NCI-H1436 (cell line): Measurements from ENCODE around the gene BCAS3.

ENCODE experiments used
- DNase-seq: peaks from one replicate; lab custom pipeline; 2025; lab: John Stamatoyannopoulos, UW

Gene BCAS3

GRCh38 chr17:61072648-61073047 lies 395.0 kb downstream of the BCAS3 start:
- no peak for DNase-seq

DNA sequence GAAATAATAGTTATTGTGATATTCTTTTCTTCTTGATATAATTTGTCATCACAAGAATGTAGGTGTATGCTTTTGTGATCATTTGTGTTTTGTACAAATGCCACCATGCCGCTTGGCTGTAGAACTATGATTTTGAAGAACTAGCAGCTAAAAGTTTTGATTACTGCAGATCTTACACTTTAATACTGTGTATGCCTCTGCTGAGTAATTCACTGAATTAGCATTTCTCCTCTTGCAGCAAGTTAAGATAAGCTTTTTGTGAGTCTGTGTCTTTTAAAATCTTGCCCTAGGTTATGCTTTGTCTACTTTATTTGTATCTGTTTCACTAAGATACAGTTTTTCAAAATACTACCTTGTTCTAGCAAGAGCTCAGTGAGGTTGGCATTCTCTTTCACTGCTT lies 395.5 kb downstream of the BCAS3 start:
- DNase-seq: no peak

- no peak for DNase-seq
Measured at GRCh38 chr17:61073799-61074513, 396.3 kb downstream of the BCAS3 start.

DNA sequence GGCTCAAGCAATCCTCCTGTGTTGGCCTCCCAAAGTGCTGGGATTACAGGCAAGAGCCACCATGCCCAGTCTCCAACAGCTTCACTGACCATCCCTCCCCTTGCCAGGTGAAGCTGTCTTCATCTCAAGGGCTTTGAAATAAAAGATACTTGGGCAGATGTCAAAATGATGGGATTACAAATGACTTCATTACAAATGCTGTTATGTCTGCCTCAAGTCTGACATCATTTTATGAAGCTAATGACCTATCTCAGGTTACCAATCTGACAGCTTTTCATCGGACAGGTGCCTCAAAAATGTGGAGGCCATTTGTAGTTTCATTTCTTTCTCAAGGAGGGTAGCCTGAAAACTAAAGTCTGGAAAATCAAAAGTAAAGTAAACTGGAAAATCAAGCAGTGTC lies 398.3 kb downstream of the BCAS3 start:
- DNase-seq: no peak

DNA sequence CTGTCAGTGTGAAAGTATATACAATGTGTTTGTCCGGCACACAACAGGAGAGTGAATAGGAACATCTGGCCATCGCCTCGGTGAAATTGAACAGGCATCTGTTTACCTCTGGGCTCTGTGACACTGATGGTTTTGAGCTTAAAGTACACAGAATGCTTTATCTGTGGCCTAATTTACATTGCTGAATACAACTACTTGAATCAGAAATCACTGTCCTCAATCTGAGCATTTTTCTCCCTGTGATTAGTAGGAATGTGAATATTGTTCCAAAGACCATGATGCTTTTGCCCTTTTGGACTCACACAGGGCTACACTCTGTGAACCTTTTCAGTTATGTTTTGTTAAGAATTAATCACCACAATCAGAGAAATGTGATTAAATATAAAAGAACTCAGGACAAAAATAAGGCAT lies 399.0 kb downstream of the BCAS3 start:
- no peak for DNase-seq

- DNase-seq: no peak
Measured at GRCh38 chr17:61081959-61082358, 404.3 kb downstream of the BCAS3 start.

DNA sequence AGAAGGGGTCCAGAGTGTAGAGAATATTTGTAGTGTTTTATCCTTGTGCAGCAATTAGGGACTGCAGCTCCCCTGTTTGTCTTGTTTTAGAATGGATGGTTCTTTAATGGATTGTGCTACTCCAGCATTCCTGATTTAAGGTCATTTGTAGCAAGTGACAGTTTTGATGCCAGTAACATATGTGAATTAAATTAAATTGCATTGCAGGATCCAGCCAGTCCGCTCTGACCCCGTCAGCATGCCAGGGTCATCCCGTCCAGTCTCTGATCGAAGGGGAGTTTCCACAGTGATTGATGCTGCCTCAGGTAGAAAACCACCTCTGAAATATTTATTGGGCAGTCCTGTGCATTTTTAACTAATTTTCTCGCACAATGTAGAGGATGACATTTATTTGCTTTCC lies 406.6 kb downstream of the BCAS3 start:
- no peak for DNase-seq

DNA sequence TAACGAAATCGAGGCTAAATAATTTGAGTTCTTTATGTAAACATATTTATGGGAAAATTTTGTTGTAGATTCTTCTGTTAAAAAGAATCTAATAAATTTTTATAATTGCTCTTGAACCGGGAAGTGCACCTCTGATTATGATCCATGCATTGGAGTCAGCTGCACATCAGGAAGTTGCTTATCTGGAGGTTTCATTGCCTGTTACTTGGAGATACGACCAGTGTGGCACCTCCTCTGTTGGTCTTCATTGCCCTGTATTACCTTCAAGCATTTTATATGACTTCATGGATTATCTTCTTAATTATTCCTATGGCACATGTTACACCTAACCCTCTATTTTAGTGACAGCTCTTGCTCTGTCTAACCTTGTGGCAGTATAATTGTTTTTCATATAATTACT lies 409.4 kb downstream of the BCAS3 start:
- DNase-seq: no peak

DNA sequence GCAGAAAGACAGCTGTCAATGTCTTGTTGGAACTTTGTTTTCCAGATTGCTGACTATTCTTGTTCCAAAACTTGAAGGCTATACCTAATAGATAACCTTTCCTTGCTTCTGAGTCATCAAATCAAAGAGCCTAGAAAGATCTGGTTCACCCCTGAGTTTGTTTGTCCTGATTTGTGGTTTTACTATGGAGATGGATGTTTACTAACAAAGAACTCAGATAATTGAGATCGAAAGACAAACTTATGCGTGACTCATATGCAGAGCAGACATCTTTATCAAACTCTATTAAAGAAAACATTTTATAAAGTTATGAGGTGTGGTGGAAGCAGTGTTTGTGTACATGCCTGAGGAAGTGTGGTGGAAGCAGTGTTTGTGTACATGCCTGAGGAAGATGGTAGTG lies 410.9 kb downstream of the BCAS3 start:
- DNase-seq: no peak

DNA sequence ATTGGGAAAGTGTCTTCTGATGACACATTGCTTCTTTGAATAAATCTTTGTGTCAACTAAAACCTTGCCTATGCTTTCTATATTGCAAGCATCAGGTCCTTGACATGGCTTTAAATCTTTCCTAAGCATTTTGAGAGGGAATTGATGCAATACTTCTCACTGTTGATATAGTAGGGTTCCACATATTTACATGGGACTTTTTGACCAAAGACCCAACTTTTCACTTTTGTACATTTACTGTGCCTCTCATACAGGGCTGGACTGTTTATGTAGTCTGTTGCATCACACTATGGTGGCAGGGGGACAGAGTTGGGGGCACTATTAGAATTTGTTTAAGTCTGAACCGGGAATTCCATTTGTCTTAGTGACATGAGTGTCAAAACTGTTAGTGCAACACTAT lies 413.4 kb downstream of the BCAS3 start:
- DNase-seq: no peak

DNA sequence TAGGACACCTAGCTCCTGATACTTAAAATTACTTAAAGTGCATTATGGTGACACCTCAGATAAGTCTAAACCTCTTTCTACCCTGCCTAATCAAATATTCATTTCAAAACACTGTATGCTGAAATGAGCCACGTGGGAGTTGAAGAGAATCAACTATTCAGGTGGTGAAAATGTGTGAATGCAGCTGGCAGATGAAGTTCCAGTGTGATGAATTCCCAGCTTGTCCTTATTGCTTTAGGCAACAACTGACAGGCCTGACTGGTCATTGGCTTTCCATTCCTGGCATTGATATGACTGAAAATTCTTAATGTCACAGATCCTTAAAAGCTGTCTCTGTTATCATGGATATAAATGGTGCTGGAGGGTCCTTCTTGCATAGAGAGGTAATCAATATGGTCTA lies 420.1 kb downstream of the BCAS3 start:
- no peak for DNase-seq

GRCh38 chr17:61106354-61106753 lies 428.7 kb downstream of the BCAS3 start:
- DNase-seq: no peak

DNA sequence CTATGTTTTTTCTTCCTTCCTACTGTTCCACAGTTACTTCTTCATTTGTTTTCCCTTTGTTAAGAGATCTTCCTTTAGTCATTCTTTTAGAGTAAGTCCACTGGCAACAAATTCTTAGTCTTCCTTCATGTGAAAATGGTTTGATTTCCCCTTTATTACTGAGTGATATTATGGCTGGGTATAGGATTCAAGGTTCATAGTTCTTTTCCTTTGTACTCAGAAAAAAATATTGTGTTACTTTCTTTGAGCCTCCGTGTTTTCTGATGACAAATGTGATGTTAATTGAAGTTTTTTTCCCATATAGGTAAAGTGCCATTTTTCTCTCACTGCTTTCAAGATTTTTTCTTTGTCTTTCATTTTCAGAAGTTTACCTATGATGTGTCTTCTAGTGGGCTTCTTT lies 438.9 kb downstream of the BCAS3 start:
- DNase-seq: no peak

DNA sequence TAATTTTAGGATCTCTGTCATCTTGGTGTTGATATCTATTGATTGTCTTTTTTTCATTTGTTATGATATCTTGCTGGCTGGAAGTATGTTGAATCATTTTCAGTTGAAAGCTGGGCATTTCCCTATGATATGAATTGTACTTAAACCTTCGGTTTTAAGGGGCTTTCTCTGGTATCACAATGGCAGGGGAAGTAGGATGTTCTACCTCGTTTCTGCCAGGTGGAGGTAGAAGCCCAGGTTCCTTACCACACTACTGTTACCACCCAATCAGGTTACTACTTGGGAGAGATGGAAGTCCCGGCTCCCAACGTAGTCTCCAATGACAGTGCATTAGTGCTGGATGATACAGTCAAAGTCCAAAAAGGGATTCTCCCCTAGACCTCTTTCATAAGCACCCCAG lies 440.3 kb downstream of the BCAS3 start:
- DNase-seq: no peak

GRCh38 chr17:61118871-61119270 lies 441.2 kb downstream of the BCAS3 start:
- DNase-seq: no peak

GRCh38 chr17:61122326-61122913 lies 444.8 kb downstream of the BCAS3 start:
- no peak for DNase-seq

GRCh38 chr17:61124562-61124961 lies 446.9 kb downstream of the BCAS3 start:
- DNase-seq: no peak

DNA sequence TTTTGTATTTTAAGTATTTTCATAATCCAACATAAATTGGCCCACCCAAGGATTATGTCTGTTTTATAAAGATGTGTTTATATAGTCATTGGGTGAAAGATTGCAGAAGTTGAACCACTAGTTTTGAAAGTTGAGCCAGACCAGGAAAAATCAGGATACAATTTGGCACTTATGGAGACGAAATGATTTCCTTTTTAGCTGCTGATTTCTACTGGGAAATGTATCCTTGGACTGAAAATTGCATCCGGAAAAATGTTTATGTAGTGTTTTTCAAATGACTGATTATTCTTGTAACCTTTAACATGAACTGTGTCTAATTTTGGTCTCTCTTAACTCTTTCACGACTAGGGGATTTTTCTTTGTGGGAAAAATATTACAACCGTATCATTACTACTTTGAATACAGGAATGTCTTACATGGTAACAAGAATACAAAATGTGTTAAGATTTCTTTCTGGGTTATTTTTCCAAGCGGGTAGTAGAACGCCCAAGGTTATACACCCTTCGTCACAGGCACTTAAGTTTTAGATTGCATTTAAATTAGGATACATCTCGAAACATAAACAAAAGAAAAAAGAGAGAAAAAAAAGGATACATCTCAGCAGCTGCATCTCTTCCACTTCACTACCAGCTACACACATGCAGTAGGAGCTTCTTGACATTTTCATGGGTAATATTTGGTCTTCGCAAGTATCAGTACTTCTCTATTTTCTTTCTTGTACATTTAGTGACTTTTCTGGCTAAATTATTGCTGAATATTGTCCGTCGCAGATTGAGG lies 449.0 kb downstream of the BCAS3 start:
- DNase-seq: no peak

GRCh38 chr17:61127960-61128359 lies 450.3 kb downstream of the BCAS3 start:
- DNase-seq: no peak

- DNase-seq: no peak
Measured at GRCh38 chr17:61128661-61129115, 451.0 kb downstream of the BCAS3 start.

DNA sequence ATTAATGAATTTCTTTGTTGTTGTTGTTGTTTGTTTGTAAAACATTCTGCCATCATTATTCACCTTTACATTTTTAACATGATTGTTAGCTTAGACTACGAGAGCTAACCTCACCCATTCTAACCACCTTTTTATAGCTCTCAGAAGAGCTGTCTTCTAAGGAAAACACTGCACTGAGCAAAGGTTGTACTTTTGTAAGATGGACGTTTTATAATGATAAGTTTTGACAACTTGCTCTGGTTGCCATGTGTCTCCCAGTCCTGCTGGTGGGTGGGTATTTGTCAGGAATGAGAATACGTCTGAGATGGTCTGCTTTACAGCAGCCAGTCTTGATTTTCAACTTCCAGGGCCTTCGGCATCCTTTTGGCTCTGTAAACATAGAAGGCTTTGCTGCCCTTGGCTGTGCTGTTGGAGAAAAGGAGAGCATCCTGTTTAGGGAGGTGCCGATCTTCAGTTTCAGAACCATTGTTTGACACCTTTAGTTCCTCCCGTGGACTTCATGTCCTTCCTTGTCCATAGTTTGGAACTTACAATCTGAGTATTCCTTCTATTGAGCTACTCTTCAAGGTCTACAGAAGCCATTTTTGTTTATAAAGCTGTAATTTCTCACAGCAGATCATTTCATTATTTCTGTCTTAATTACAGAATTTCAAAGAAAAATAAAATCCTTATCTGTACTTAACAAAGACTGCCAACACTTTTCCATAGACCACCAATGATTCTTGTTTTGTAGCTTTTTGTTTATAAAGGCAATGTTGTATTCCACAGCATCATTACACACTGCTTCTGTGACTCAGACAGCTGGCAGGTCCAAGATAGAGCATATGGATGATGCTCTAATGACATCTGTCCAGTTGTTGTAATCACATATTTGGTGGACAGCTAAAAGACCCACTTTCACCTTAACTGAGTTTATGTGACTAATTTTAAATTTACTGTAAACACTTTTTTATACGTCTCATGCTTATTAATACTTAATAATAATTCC lies 451.9 kb downstream of the BCAS3 start:
- no peak for DNase-seq

- DNase-seq: no peak
Measured at GRCh38 chr17:61130330-61130729, 452.7 kb downstream of the BCAS3 start.
